GM06990 (cell line): ENCODE measurements around the gene PARD6G.

Experiments
- DNase-seq: peaks from one replicate; pipeline ENCODE4 v3.0.0-alpha.2; 2011; ENCODE audit not compliant: insufficient read length; ENCODE audit errors: extremely low read depth
- H3K27me3 ChIP-seq: replicated peaks from 2 replicates; pipeline ENCODE4 v1.6.0; 2011; ENCODE audit warnings: low read length; ENCODE audit not compliant: control insufficient read depth, insufficient read depth
- H3K36me3 ChIP-seq: 2 replicates; pipeline ENCODE4 v1.5.1; 2011; ENCODE audit warnings: low read length; ENCODE audit not compliant: control insufficient read depth, insufficient read depth
- H3K4me3 ChIP-seq: replicated peaks from 2 replicates; pipeline ENCODE4 v1.5.1; 2011; ENCODE audit warnings: low read depth, mild to moderate bottlenecking, control low read depth, low read length
- TF ChIP-seq, protein P1 (sequence below): IDR thresholded peaks from 2 replicates; pipeline ENCODE4 v1.5.1; 2011; ENCODE audit warnings: low read length, control low read depth, mild to moderate bottlenecking, inconsistent platforms; ENCODE audit not compliant: insufficient read depth, poor library complexity, severe bottlenecking

The PARD6G gene

DNA sequence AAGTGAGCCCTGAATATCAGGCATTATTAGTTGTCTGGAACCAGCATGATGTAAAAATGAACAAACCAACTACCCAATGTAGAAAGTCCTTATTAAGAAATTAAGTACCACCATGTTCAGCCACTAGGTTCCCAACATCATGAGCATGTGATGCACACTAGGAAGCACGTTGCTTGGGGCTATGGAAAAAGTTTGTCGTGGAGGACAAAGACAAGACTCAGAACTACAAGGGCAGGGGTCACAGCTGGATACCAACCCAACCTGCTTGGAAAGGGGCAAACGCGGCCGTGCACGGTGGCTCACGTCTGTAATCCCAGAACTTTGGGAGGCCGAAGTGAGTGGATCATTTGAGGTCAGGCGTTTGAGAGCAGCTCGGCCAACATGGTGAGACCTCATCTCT is 74.3 kb downstream of the PARD6G start:
- TF ChIP-seq, protein P1, sequence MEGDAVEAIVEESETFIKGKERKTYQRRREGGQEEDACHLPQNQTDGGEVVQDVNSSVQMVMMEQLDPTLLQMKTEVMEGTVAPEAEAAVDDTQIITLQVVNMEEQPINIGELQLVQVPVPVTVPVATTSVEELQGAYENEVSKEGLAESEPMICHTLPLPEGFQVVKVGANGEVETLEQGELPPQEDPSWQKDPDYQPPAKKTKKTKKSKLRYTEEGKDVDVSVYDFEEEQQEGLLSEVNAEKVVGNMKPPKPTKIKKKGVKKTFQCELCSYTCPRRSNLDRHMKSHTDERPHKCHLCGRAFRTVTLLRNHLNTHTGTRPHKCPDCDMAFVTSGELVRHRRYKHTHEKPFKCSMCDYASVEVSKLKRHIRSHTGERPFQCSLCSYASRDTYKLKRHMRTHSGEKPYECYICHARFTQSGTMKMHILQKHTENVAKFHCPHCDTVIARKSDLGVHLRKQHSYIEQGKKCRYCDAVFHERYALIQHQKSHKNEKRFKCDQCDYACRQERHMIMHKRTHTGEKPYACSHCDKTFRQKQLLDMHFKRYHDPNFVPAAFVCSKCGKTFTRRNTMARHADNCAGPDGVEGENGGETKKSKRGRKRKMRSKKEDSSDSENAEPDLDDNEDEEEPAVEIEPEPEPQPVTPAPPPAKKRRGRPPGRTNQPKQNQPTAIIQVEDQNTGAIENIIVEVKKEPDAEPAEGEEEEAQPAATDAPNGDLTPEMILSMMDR = no peak
- no peaks in the 10 kb centered on the region; the same call in none of the 2 replicates for H3K27me3 ChIP-seq

DNA sequence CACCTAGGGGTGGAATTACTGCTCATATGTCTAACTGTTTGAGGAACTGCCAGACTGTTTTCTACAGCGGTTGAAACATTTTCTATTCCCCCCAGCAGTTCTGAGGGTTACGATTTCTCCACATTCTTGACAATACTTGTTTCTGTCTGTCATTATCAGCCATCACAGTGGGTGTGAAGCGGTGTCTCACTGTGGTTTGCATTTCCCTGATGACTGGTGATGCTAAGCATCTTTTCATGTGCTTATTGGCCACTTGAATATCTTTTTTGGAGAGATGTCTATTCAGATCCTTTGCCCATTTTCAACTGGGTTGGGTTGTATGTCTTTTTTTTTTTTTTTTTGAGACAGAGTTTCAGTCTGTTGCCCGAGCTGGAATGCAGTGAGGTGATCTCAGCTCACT is 75.3 kb downstream of the PARD6G start:
- TF ChIP-seq, protein P1 = no peak
- no peak overlapping the region for H3K4me3 ChIP-seq
- no peak for DNase-seq
- no peaks in the 10 kb centered on the region; the same call in none of the 2 replicates for H3K27me3 ChIP-seq
- H3K36me3 ChIP-seq = no peaks in the 10 kb centered on the region

More for the DNA sequence above, 74.3 kb downstream of the PARD6G start:
- no peak overlapping the region for H3K4me3 ChIP-seq
- no peak for DNase-seq
- H3K36me3 ChIP-seq = no peaks in the 10 kb centered on the region

DNA sequence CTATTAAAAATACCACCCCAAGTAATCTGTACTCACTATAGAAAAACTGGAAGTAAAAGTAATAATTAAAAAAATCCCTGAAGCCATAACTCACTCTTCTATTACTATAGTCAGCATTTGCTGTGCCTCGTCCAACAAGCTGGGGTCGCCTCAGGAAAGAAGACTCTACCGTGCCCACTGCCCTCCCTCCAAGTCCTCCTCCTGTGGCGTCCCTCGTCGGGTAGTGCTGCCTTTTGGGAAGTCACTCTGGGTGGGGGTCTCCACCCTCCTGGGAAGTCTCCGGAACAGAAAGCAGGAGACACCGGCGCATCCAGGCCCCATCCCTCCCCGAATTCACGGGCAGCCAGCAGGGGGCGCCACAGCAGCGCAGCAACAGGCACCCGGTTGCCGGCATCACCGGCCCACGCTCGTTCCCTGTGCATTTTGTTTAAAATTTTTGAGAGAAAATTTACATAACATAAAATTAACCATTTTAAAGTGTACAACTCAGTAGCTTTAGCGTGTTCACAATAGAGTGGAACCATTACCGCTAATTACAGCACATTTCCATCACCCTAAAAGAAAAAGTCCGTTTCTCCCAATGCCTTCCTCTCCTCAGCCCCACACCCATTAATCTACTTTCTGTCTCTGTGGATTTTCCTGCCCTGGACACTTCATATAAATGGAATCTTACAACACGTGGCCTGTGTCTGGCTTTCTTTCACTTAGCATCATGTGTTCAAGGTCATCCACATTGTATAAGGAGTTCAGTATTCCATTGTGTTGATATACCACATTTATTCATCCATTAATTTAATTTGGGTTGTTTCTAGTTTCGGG is 76.1 kb downstream of the PARD6G start:
- TF ChIP-seq, protein P1 = peak; percentile 96
- no peak overlapping the region for H3K4me3 ChIP-seq
- H3K36me3 ChIP-seq = no peaks in the 10 kb centered on the region
- H3K27me3 ChIP-seq = no peaks in the 10 kb centered on the region; the same call in none of the 2 replicates
- peak; percentile 43 for DNase-seq

DNA sequence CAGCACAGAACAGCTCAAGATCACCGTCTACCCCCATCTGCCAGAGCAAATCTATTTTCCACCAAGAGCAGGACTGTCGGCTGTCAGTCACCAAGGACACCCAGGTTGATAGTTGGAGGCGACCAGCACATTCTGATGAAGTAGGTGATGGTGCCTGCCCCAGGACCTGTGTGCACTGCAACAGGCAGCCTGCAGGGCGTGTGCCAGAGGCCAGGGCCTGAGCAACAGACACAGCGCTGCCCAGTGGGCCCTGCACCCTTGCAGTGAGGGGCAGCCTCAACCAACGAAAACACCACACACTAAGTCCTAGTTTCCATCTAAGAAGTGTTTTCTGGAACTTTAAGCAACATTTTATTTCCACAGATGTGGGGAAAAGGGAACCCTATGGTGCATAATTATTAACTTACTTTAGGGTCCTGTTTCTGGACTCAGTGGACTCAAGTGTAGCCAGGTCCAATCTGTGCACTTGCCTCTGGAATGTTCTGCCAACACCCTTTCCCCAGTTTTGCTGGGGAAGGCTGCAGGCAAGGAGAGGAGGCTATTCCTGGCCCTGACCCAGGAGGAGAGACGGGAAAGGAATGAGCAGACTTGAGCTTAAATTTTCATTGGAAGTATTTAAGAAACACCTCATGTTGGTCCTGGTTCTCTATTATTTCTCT is 76.8 kb downstream of the PARD6G start:
- Histone ChIP-seq H3K36me3 (no peaks in the 10 kb centered on the region), H3K27me3 (no peaks in the 10 kb centered on the region; the same call in none of the 2 replicates), H3K4me3 (no peak overlapping the region)
- no peak for DNase-seq
- TF ChIP-seq, protein P1 = no peak

DNA sequence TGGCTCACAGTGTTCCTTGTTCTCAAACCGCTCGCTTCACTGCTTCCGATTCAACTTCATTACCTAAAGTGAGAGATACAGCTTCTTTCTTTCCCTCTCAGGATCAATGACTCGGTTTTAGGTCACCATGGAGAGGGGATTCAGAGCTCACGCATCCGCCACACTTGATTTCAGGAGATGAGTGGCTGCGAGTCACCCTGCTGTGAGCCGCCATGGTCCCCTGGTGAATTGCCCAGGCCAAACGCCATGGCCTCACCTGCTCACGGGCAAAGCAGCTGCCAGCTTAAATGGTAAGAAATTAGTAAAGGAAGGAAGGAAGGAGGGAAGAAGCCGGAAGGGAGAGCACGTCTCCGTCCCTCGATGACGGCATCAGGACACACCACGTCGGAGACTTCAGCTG is 77.7 kb downstream of the PARD6G start:
- TF ChIP-seq, protein P1 = no peak
- H3K4me3 ChIP-seq = no peak overlapping the region
- H3K36me3 ChIP-seq = no peaks in the 10 kb centered on the region
- DNase-seq = no peak
- H3K27me3 ChIP-seq = no peaks in the 10 kb centered on the region; the same call in none of the 2 replicates
